IPS-NIHi7 (cell line): ENCODE results near the gene SHH.

Source experiments
- DNase-seq: peaks from one replicate; pipeline ENCODE4 v3.0.0; 2012; ENCODE audit warnings: mixed read lengths; ENCODE audit errors: extremely low spot score

Gene SHH

DNA sequence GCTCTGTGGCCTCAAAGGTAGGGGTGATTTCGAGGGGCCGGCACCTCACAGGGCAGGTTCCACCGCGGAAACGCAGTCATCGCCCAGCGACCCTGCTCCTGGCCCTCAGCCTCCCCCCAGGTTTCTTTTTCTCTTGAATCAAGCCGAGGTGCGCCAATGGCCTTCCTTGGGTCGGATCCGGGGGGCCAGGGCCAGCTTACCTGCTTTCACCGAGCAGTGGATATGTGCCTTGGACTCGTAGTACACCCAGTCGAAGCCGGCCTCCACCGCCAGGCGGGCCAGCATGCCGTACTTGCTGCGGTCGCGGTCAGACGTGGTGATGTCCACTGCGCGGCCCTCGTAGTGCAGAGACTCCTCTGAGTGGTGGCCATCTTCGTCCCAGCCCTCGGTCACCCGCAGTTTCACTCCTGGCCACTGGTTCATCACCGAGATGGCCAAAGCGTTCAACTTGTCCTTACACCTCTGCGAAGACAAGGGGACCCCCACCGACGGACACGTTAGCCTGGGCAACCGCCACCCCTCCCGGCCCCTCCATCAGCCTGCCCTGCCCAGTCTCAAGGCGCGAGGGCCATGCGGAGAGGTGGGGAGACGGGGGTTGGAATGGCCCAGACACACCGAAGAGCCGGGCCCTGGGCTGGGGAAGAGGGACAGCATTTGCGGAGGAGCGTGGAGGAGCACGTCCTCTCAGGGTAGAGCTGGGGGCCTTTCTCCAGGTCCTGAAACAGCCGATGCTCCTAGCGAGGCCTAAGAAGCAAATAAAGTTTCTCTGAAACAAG, 6.0 kb downstream of the SHH start:
- DNase-seq = no peak

- DNase-seq = no peak
Observed at GRCh38 chr7:155805826-155806095, 6.5 kb downstream of the SHH start.

- peak; percentile 86 for DNase-seq
Observed at GRCh38 chr7:155804897-155805825, 7.1 kb downstream of the SHH start.

DNA sequence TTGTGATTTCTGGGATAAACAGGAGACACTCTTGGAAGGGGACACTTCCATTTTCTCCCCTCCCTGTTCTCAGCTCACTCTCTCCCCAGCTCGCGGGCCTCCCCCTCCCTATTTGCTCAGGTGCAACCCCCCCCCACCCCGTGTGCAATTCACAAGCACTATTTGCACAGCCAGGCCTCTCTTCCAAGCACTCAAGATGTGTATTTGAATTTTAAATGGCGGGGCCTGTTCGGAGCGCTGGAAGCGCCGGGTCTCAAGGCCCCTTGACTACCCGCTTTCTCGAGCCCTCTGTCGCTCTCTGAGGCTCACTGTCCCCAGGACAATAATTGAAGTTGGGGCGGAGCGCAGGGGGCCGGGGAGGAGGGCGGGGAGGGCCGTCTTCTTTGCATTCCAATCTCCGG, 7.8 kb downstream of the SHH start:
- peak; percentile 55 for DNase-seq

GRCh38 chr7:155803418-155804376, 8.6 kb downstream of the SHH start:
- no peak for DNase-seq

GRCh38 chr7:155802906-155803417, 9.3 kb downstream of the SHH start:
- no peak for DNase-seq

DNA sequence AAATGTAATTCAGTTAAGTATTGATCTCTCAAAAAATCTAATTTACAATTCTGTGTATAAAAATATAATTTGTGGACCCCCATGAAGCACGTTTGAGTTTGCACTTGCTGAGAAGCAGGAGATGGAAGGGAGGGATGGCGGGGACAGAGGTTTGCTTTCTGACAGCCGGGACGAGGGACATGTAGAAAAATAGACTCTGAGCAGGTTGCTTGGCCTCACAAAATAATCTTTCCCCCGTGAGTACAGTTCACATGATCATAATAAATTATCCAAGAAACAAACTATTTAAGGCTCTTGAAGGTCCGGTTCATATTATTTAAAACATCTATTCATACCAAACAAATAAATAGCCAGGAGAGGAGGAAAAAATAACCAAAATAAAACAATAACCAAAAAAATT, 10.0 kb downstream of the SHH start:
- no peak for DNase-seq

DNA sequence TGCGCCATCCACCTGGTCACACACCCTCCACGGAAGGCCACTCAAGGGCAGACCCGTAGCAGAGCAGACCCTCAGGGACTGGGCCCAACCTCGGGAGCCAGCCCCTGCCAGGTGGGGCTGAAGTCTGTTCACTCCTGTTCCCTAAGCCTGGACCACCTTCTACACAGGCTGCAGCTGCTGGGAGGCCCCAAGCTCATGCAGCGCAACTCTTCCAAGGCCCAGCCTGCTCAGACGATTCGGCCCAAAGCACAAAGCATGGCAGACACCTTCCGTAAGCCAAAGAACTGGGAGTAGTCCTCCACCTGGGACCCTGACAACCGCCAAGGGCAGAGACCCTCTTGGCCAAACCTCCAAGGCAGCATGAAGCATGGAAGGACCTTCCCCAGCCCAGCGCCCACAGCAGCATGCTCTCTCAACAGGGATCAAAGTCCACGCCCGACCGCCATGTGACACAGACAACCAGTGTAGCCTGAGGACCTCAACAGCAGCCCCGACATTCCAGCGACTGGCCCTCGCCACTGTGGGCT, 11.5 kb downstream of the SHH start:
- no peak for DNase-seq

DNA sequence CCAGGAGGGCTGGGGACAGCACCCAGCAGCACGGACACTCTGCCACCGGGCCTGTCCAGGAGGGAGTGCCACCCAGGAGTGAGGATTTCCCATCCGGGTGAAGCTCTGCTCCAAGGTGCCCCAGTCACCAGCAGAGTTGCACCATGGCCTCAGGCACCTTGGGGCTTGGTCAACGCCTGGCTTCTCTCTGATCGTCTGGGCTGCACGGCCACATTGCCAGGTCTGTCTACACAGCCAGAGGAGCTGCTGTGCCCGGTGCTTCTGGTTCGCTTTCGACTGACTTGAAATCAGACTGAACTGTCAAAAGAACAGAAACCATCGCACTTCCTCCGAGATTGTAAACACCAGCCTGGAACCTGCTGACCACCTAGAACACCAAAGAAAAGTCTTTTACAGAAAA, 12.0 kb downstream of the SHH start:
- no peak for DNase-seq

GRCh38 chr7:155799514-155799913, 12.7 kb downstream of the SHH start:
- no peak for DNase-seq

DNA sequence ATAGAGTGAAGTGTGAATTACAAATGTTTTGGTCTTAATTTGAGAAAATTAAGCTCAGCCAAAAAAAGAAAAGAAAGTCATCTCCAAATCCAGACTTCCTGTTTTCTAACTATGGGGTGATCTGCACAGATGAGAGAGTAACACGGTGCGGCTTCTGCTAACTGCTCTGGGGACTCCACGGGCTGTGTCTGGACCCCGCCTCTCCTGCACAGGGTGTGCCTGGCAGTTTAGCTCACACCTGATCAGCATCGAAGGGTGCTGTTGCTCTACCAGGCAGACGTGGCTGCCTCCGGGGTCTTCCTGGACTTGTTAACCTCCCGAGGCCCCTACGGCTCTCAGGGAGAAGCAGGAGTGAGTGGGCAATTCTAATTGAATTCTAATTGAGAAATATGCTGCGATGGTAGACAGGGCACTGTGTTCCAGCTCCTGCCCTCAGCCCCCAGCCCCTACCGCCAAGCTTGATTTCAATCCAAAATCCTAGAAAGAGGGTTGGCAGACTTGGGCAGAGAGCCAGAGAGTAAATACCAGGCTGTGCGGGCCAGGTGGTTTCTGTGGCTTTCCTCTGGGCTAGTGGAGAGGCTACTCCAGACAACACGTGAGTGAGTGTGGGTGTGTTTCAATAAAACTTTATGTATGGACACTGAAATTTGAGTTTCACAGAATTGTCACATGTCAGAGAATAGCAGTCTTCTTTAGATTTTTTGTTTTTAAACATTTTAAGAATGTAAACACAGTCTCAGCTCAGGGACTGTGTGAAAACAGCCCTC, 13.4 kb downstream of the SHH start:
- no peak for DNase-seq

DNA sequence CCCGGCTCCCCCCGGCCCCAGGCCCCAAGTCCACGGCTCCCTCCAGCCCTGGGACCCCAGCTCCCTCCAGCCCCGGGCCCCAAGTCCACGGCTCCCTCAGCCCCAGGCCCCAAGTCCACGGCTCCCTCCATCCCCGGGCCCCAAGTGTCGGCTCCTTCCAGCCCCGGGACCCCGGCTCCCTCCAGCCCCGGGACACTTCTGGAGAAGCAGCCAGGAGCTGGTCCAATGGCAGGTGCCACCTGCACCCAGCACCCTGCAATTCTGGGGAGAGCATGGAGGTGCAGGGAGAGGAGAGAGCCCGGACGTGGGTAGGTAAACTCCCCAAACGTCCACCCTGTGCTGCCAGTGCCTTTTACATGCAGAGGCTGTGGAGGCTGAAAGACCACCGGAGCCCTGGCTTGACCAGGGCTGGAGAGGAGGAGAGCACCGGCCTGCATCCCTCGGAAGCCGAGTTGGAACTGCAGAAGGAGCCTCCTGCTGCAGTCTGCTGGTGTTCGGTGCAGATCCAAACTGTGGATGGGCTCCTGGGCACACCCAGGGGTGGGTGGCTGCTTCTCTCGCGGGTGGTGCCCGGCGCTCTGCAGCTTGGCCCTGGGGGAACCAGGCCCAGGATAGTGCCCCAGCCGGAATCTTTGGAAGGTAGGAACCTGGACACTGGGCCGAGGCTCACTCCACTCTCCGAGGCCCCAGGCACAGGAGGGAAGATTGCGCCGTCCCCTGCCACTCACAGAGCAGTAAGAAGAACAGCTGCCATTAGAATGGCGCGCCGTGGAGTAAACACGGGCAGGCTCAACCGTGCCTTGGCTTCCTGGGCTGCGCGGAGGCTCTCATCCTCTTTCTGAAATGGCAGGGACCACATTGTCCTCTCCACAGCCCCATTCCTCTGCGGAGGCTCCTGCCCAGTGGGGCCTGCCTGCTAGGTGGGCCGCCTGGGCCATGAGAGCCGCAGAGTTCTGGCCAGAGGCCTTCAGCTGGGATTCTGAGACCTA, 14.7 kb downstream of the SHH start:
- no peak for DNase-seq

DNA sequence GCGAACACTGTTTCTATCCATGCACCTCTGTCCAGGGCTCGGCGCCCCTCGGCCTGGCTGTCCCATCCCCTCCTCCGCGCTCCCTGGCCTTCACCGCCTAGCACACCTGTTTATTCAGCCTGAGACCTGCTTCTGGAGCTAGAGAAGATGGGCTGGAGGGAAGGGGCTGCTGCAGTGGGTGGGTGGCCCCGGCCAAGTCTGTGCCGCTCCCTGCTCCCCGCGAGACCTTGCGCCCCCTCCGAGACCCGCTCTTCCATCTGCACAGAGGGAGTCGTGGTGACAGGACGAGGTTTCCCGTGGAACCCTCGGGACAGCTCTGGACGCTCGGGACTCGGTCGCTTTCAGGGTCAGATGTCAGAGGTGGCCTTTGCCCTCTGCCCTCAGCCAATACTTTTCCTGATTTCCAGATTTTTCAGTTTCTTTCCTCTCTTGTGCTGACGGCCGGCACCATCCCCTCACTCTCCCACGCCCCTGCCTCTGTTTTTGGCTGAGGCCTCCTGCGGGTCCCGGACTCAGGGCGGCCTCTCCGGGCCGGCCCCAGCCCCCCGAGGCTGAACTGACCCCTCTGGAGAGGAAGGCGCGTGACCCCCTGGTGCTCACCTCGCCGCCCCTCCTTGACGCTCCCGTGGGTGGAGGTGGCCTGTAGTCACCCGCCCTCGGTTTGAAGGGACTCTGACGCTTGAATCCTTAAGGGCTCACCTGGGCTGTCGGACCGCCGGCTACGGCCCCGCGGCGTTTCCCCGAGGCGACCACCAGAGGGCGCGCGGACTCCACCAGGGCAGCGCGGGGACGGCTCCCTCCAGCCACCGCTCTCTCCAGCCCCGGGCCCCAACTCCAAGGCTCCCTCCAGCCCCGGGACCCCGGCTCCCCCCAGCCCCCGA, 15.6 kb downstream of the SHH start:
- peak; percentile 85 for DNase-seq

DNA sequence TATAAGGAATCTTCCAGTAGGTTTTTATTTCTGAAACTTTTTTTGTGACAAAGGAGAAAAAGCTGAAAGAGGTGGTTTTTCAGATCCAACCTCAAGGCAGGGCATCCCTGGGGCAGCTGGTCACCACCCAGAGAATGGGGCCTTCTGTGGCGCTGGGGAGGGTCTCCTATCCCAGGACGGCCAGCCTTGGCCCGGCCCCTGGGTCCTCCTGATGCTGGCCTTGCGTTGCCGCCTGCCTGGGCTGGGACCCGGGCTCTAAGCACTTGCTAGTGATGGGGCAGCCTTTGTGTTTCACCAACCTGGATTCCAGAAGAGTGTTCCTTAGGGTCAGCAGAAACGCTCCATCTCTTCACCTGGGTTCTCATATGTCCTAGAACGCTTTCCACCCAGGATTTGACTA, 16.3 kb downstream of the SHH start:
- no peak for DNase-seq

- DNase-seq = no peak
Observed at GRCh38 chr7:155795401-155795800, 16.9 kb downstream of the SHH start.

DNA sequence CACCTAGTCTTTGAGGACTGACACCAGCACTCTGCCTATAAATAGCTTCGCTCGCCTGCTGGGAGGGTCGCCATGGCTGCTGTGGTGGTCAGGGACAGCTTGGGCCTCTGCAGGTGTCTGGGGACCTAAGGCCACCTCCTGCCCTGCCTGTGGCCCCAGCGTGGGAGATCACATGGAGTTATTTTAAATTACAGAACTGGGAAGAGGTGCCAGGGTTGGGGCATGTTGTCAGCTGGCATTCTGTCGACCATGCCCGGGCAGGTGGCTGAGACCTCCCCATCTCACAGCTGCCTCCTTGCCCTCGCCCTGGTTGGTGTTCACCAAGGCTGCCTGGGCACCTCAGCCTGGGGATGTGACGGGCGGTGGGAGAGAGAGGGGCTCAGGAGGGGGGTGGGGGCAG, 18.1 kb downstream of the SHH start:
- DNase-seq = no peak

DNA sequence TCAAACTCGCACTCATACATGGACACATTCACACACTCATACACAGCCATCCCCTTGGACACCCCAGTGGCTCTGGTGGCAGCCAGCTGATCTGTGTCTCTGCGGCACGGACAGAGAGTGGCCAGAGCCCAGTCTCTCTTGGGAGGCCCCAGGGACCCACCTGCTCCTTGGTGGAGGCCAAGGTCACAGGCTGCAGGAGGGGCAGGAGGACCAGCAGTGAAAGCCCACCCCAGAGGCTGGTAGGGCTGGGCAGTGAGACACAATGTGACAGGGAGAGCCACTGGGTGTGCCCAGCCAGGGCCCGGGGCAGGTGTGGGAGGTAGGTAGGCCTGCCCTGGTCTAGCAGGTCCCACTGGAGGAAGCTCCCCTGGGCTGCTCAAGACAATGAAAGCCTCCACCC, 18.5 kb downstream of the SHH start:
- no peak for DNase-seq

GRCh38 chr7:155792999-155793560, 19.2 kb downstream of the SHH start:
- no peak for DNase-seq
